A549 treated with DMSO at 1 μM for 4 hours (cell line): Measurements from ENCODE around the gene PRCP. TPM values are rescaled to one million over a fixed set of nuclear protein-coding genes. Genes with fewer than 3 reads are reported as not detected.

Source experiments
- total RNA-seq: library from RNA; stranded (reverse); fragments of 200-300 nt; extraction: Qiagen RNA extraction; gene quantifications from 5 replicates; pipeline ENCODE4 v1.2.3, GENCODE V29; 2022; ENCODE audit warnings: low read depth

Gene PRCP
- total RNA-seq, result 46.4 to 55.5 TPM (median 51.1 TPM) in 5 replicates

DNA sequence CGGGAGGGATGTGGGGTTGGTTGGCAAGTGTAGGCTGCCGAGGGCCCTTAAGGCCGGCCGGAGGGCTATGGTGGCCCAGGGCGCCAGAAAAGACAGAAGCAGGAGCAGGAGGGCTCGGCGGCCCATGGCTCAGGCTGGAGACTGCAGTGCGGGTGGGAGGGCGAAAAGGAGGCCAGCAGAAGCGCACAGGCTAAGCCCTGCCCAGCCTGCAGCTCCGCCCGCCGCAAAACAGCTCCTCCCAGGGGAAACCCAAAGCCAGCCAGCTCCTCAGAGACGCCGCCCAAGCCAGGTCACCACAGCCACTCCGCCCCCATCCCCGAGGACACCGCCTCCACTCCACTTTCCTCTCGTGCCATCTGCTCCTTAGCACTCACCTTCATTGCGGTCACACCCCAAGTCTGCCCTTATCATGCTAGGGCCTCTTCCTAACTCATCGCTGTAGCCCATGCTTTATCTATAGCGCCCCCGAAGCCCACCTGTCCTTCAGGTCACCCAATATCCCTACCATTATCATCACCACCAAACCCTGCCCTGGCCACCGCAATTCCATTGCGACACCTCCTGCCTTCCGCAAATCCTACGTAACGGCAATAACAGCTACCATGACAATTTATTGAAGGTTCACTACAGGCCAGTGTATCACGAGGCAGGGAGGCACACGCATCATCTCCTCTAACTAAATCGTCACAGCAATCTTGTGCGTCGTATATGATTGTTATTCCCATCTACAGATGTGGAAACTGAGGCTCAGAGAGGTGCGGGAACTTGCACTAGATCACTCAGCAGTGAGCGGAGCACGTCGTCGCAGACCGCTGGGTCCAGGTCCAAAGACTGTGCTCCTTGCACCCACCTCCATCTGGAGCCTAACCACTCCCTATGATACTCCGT lies at the start of gene PRCP:
Gene PRCP (minus strand): TSS at position 154 of the 888 bp plus-strand sequence. CDS start 28 bp downstream, at position 126.

DNA sequence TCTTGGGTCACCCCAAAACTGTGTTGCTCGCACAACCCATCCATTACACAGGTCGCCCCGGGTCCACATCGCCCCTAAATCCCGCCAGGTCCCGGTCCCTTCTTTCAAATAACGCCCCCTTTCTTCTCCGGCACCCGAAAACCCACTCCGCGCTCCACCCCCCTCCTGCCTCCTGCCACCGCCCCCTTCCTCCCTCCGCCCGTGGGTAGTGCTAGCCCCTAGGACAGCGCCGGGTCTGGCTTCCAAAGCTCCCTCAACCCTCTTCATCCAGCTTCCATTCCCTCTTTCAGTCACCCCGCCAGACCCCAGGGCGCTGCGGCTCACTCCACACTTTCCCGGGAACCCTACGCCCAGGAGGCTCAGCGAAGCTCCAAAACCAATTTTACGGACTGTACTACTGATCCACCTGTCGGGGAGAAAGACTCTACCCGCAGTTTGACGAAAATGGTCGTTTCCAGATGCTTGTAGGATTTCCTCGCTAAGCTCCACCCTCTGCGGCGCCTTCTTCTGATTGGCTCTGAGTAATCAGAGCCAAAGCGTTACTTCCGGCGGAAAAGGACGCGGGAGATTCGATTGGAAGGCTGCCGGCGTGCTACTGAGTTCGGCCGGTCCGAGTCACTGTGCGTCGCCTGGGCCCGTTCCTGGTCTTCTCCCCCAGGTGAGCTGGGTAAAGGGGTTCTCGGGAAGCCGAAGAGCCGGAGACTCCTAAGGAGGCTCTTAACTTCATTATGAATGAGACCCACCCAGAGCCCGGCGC lies 1.1 kb upstream of the PRCP start, which contains the start of gene DDIAS:
Gene DDIAS (plus strand): TSS at position 572 of the 757 bp plus-strand sequence. CDS start 13,003 bp downstream, outside the sequence.

Other genes starting within 250 kb of the PRCP start
- gene FAM181B, start 166.6 kb downstream of the PRCP start, total RNA-seq, result 0.02 to 0.05 TPM (median 0.04 TPM) in 4 of 5 replicates, not detected in the other
- gene DDIAS, start 1.3 kb upstream of the PRCP start, total RNA-seq, result 15.5 to 22.0 TPM (median 20.1 TPM) in 5 replicates
- 6.1 to 8.8 TPM (median 6.8 TPM) in 5 replicates for gene RAB30, start 171.5 kb upstream of the PRCP start, total RNA-seq